ENCODE results near the gene PCSK7.
"Not testable (repeated sequence)": the region's sequence is repeated elsewhere in the genome, so short reads cannot be mapped to it uniquely, and the experiment has no call there.

PCSK7 gene

GRCh38 chr11:117231842-117232091 lies at the start of gene PCSK7:
Gene PCSK7 (minus strand): TSS chr11:117232073. CDS start chr11:117229844, 2,229 bp downstream.
- DNase-seq: no peak

GRCh38 chr11:117281159-117281558 lies 49.3 kb upstream of the PCSK7 start:
- DNase-seq: no peak

GRCh38 chr11:117279711-117280376 lies 48.0 kb upstream of the PCSK7 start:
- no peak for DNase-seq

- DNase-seq: no peak
Measured at GRCh38 chr11:117278347-117278746, 46.5 kb upstream of the PCSK7 start.

- DNase-seq: no peak
Measured at GRCh38 chr11:117273550-117274289, 41.8 kb upstream of the PCSK7 start.

GRCh38 chr11:117272175-117272574 lies 40.3 kb upstream of the PCSK7 start:
- DNase-seq: not testable (repeated sequence)

GRCh38 chr11:117271208-117271607 lies 39.3 kb upstream of the PCSK7 start:
- no peak for DNase-seq

DNA sequence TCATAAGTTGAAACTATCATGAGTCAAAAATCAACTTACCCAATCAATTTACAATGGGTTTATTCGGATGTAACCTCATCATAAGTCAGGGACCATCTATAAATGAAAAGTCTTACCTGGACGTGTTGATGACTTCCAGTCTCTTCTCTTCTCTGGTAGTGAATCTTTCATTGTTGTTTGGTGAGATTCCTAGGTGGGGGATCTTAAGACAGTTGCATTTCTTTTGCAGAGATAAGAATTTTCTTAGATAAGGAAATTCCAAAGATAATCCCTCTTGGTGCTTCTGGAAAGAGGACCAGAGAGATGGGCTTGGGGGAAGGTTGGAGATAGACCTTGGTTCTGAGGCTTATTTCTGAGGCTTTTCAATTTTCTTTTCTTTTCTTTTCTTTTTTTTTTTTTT lies 38.0 kb upstream of the PCSK7 start:
- DNase-seq: no peak

DNA sequence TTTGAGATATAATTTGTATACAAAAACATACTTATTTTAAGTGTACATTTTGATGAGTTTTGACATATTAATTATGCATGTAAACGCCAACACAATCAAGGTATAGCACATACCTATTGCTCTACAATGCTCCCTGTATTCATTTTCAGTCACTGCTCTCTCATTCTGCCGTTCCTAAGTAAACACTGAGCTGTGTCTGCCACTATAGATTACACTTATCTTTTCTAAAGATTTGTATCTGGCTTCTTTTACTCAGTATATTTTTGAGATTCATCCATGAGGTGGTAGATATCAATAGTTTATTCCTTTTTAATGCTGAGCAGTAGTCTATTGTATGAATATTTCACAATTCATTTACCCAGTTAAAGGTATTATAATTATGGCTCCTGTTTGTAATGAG lies 33.9 kb upstream of the PCSK7 start:
- no peak for DNase-seq

DNA sequence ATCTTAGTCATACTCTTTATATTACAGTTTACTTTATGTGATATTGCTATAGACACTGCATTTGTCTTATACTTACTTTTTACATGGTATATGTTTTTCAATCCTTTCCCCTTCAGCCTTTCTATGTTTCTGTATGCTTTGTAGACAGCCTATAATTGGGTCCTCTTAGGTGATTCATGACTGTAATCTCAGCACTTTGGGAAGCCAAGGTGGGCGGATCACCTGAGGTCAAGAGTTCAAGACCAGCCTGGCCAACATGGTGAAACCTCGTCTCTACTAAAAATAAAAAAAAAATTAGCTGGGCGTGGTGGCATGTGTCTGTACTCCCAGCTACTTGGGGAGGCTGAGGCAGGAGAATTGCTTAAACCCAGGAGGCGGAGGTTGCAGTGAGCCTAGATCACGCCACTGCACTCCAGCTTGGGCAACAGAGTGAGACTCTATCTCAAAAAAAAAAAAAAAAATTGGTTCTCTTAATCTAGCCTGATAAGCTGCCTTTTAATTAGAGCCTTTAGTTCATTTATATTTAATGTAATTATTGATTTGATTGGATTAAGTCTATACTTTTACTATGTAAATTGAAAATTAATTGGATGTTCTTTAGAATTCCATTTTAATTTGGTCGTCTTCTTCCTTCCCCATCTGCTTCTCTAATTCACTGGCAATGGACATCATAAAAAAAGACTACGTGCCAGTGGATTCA lies 32.9 kb upstream of the PCSK7 start:
- not testable (repeated sequence) for DNase-seq

- DNase-seq: no peak
Measured at GRCh38 chr11:117259417-117259816, 27.5 kb upstream of the PCSK7 start.

DNA sequence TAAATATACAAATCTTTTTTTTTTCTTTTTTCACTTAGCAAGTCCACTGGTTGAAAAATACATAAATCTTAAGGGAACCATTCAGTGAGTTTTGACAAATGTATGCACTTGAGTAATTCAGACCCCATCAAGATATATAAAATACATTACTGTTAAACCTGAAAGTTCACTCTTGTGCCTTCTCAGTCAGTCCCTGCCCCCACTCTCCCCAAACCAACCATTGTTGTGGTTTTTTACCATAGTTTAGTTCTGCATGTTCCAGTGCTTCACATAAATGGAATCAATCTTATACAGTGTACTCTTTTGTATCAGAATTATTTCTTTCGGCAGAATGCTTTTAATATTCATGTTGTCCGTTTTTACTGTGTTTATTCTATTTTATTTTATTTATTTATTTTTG lies 26.7 kb upstream of the PCSK7 start:
- no peak for DNase-seq

- DNase-seq: no peak
Measured at GRCh38 chr11:117256573-117256972, 24.7 kb upstream of the PCSK7 start.

GRCh38 chr11:117255966-117256365 lies 24.1 kb upstream of the PCSK7 start:
- no peak for DNase-seq

DNA sequence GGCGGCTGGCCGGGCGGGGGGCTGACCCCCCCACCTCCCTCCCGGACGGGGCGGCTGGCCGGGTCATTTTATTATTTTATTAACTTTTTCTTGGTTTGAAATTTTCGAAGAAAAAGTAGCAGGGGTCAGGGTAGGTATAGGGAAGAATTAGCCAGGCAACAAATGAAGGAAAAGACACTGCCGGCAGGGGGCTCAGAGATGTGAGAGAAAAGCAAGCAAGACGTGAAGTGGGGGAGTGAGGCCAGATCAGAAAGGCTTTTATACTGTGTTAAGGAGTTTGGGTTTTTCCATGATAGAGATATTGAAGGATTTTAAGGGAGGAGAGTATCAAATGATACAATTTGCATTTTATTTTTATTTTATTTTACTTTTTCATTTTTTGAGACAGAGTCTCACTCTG lies 19.6 kb upstream of the PCSK7 start:
- no peak for DNase-seq

DNA sequence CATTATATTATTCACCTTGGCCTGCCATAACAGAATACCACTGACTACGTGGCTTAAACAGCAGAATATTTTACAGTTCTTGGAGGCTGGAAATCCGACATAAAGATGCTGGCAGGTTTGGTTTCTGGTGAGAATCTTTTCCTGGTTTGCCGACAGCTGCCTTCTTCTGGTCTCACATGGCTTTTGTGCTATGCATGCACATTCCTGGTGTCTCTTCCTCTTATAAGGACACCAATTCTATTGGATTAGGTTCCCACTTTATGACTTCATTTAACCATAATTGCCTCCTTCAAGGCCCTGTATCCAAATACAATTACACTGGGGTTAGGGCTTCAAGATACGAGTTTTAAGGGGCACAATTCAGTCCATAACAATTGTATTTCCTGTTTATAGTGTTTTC lies 17.7 kb upstream of the PCSK7 start:
- DNase-seq: no peak

- no peak for DNase-seq
Measured at GRCh38 chr11:117248341-117248740, 16.5 kb upstream of the PCSK7 start.

GRCh38 chr11:117239295-117239694 lies 7.4 kb upstream of the PCSK7 start:
- no peak for DNase-seq

GRCh38 chr11:117238221-117238620 lies 6.3 kb upstream of the PCSK7 start:
- no peak for DNase-seq

GRCh38 chr11:117232911-117233409 lies 1.1 kb upstream of the PCSK7 start:
- no peak for DNase-seq

DNA sequence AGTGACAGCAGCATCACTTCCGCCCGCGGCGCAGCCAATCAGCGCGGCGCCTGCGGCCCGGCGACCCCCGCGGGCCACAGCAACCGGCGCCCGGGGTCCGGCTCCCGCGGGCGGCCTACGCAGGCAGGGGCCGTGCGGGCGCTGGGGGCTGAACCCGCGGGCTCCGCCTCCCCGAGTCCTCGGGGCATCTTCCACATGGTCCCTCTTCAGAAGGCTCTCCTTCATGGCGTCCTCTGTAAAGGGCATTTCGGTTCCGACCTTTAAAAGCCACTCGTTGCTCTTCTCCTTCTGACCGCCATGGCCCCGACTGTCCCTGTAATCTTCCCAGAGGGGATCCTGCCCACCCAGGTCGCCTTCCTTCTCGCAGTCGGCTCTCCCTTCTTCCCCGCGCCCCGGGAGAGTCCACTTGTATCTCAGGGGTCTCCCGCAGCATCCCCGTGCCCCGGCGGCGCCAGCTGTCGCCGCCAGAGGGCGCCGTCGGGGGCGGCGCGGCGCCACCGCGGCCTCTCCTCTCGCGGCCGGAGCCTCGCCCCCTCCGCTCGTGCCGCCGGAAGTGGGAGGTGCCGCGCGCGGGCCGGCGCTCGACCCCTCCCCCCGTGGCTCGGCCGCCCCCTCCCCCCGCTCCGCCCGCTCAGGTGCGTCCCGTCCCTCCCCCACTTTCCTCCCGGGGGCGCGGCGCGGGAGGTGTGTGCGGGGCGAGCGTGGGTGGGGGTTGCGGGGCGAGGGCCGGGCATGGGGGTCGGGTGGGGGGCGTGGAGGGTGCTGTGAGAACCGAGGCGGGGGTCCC lies 412 bp upstream of the PCSK7 start, which contains the start of gene RNF214:
TSS of gene RNF214 (plus strand) at position 580 of the 787 bp plus-strand sequence. CDS start 1,602 bp downstream, outside the sequence.
- peak; percentile 59 for DNase-seq

- no peak for DNase-seq
Measured at GRCh38 chr11:117230999-117231841, 653 bp downstream of the PCSK7 start.
